Vagina (tissue), 2 donors: ENCODE data around the gene RUNDC3A. TPM values are rescaled to one million over a fixed set of nuclear protein-coding genes. Genes with fewer than 3 reads are reported as not detected.

Experiments used
- DNase-seq, 2 donors: peaks; one replicate each; pipeline ENCODE4 v3.0.0-alpha.2; 2017; ENCODE audit errors: extremely low spot score in 2 of 2
- H3K27ac ChIP-seq: fragments of 200-600 bp; sonication (generic); one replicate; pipeline ENCODE4 v1.5.1; 2019
- H3K27me3 ChIP-seq: fragments of 200-600 bp; sonication (generic); one replicate; pipeline ENCODE4 v1.5.1; 2019
- H3K36me3 ChIP-seq, 2 donors: fragments of 200-600 bp; sonication (generic); one replicate each; pipeline ENCODE4 v1.5.1; 2017 to 2019
- H3K4me1 ChIP-seq: fragments of 200-600 bp; sonication (generic); one replicate; pipeline ENCODE4 v1.5.1; 2019
- H3K4me3 ChIP-seq, 2 donors: fragments of 200-600 bp; sonication (generic); 1 replicate in 1 of 2; 2 replicates in 1 of 2; pipeline ENCODE4 v1.5.1; 2016 to 2019
- H3K9me3 ChIP-seq: fragments of 200-600 bp; sonication (generic); one replicate; pipeline ENCODE4 v1.5.1; 2019
- CTCF ChIP-seq, 3 experiments: fragments of 450-650 bp in 2 of 3; fragments of 200-600 bp in 1 of 3; sonication (generic) in 1 of 3; IDR thresholded peaks; one replicate each; pipeline ENCODE4 v1.5.1; 2017 to 2019; ENCODE audit warnings: antibody characterized with exemption in 3 of 3, mild to moderate bottlenecking in 2 of 3, moderate library complexity in 2 of 3
- POLR2A ChIP-seq, 2 donors: fragments of 450-650 bp; IDR thresholded peaks; one replicate each; pipeline ENCODE4 v1.6.1; 2017; ENCODE audit warnings: antibody characterized with exemption in 2 of 2, mild to moderate bottlenecking in 2 of 2, moderate library complexity in 2 of 2
- POLR2AphosphoS5 ChIP-seq, 2 donors: sonication (generic); formaldehyde crosslinking; IDR thresholded peaks; one replicate each; pipeline ENCODE4 v1.9.0; 2017; ENCODE audit warnings: antibody characterized with exemption in 2 of 2, mild to moderate bottlenecking in 2 of 2, low read depth in 1 of 2; ENCODE audit not compliant: insufficient read depth in 1 of 2
- intact Hi-C: fragments of 100-400 bp; cut with DNase I; formaldehyde crosslinking; loops from one replicate; pipeline ENCODE4 v1.15.1; 2023
- total RNA-seq: library from RNA; depleted of rRNA; stranded (reverse); fragments of >200 nt; gene quantifications from one replicate; pipeline ENCODE4 v1.2.3, GENCODE V29; 2016

RUNDC3A gene
- total RNA-seq, 1 donor from 2014 or later: 2.0 TPM

GRCh38 chr17:44269535-44270240 is 38.7 kb upstream of the RUNDC3A start:
- intact Hi-C loops: no loop called here
- H3K27me3 ChIP-seq: no peaks in the 10 kb centered on the region
- no peak for DNase-seq

GRCh38 chr17:44272321-44272951 is 36.0 kb upstream of the RUNDC3A start:
- H3K9me3 ChIP-seq: no peaks in the 10 kb centered on the region
- no peak for TF ChIP-seq POLR2A (IDR thresholded peaks at IDR 0.05)
- TF ChIP-seq CTCF (IDR thresholded peaks at IDR 0.05): no peak
- TF ChIP-seq POLR2AphosphoS5 (IDR thresholded peaks at IDR 0.05; ENCODE audit: insufficient read depth in 1 of 2, low read depth in 1 of 2): no peak
- no peak overlapping the region for H3K4me3 ChIP-seq

More at GRCh38 chr17:44269535-44270240, 38.7 kb upstream of the RUNDC3A start:
- Histone ChIP-seq H3K36me3 (no peaks in the 10 kb centered on the region), H3K9me3 (no peaks in the 10 kb centered on the region), H3K4me3 (no peak overlapping the region), H3K27ac (no peak overlapping the region), H3K4me1 (no peaks in the 10 kb centered on the region)
- TF ChIP-seq POLR2A (IDR thresholded peaks at IDR 0.05): no peak
- TF ChIP-seq POLR2AphosphoS5 (IDR thresholded peaks at IDR 0.05; ENCODE audit: insufficient read depth in 1 of 2, low read depth in 1 of 2): no peak
- no peak for TF ChIP-seq CTCF (IDR thresholded peaks at IDR 0.05)

GRCh38 chr17:44272954-44273353 is 35.4 kb upstream of the RUNDC3A start:
- TF ChIP-seq POLR2AphosphoS5 (IDR thresholded peaks at IDR 0.05; ENCODE audit: insufficient read depth in 1 of 2, low read depth in 1 of 2): no peak
- no peak for TF ChIP-seq CTCF (IDR thresholded peaks at IDR 0.05)
- no peak for TF ChIP-seq POLR2A (IDR thresholded peaks at IDR 0.05)
- DNase-seq: no peak
- Histone ChIP-seq H3K27me3 (no peaks in the 10 kb centered on the region), H3K27ac (no peak overlapping the region), H3K36me3 (no peaks in the 10 kb centered on the region), H3K4me1 (no peaks in the 10 kb centered on the region), H3K4me3 (no peak overlapping the region), H3K9me3 (no peaks in the 10 kb centered on the region)
- intact Hi-C loops: no loop called here

More at GRCh38 chr17:44272321-44272951, 36.0 kb upstream of the RUNDC3A start:
- intact Hi-C loops: no loop called here
- Histone ChIP-seq H3K27ac (no peak overlapping the region), H3K36me3 (no peaks in the 10 kb centered on the region), H3K4me1 (no peaks in the 10 kb centered on the region), H3K27me3 (no peaks in the 10 kb centered on the region)
- no peak for DNase-seq

- no peaks in the 10 kb centered on the region for H3K4me1 ChIP-seq
- H3K36me3 ChIP-seq: no peaks in the 10 kb centered on the region
- no peaks in the 10 kb centered on the region for H3K27me3 ChIP-seq
- intact Hi-C loops: no loop called here
- no peak overlapping the region for H3K27ac ChIP-seq
- no peak for TF ChIP-seq POLR2AphosphoS5 (IDR thresholded peaks at IDR 0.05; ENCODE audit: insufficient read depth in 1 of 2, low read depth in 1 of 2)
- no peak for TF ChIP-seq CTCF (IDR thresholded peaks at IDR 0.05)
- H3K9me3 ChIP-seq: no peaks in the 10 kb centered on the region
- no peak overlapping the region for H3K4me3 ChIP-seq
- no peak for DNase-seq
Measured at GRCh38 chr17:44273607-44274006, 34.8 kb upstream of the RUNDC3A start.

GRCh38 chr17:44277976-44278375 is 30.4 kb upstream of the RUNDC3A start:
- Histone ChIP-seq H3K27me3 (no peaks in the 10 kb centered on the region), H3K9me3 (no peaks in the 10 kb centered on the region), H3K4me1 (no peaks in the 10 kb centered on the region), H3K4me3 (no peak overlapping the region), H3K36me3 (no peaks in the 10 kb centered on the region), H3K27ac (no peak overlapping the region)
- no peak for DNase-seq
- intact Hi-C loops: no loop called here
- TF ChIP-seq POLR2AphosphoS5 (IDR thresholded peaks at IDR 0.05; ENCODE audit: insufficient read depth in 1 of 2, low read depth in 1 of 2) (no peak), POLR2A (IDR thresholded peaks at IDR 0.05) (no peak), CTCF (IDR thresholded peaks at IDR 0.05) (no peak)
